ENCODE data around the gene HLA-A. TPM values are rescaled to one million over a fixed set of nuclear protein-coding genes. Genes with fewer than 3 reads are reported as not detected.

HLA-A gene
- total and polyA plus RNA-seq, 7 donors: 279 to 2,938 (median 402) TPM

DNA sequence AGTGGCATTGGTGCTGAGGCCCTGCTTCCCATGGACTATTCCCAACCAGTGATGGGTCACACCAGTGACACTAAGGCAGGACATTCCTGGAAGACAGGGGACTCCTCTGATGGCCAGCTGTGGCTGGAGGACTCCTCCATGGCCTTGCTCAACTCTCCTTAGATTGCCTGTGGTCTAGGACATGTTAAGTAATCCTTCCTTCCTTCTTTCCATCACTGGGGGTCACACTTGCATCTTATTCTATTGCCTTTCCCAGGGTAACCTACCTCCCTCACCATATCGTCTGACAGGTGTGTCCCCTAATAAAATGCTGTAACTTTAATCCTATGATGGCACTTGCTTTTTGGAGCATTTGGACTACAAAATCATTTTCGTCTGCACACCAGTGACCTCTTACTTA is 24.5 kb upstream of the HLA-A start:
- Histone ChIP-seq H3K27ac (no peak overlapping the region), H3K4me1 (no peaks in the 10 kb centered on the region), H3K36me3 (no peaks in the 10 kb centered on the region), H3K27me3 (no peaks in the 10 kb centered on the region), H3K9me3 (no peaks in the 10 kb centered on the region), H3K4me3 (no peak overlapping the region)
- TF ChIP-seq POLR2AphosphoS5 (IDR thresholded peaks at IDR 0.05): no peak
- TF ChIP-seq EP300 (IDR thresholded peaks at IDR 0.05): no peak
- no peak for TF ChIP-seq POLR2A (IDR thresholded peaks at IDR 0.05)
- no peak for TF ChIP-seq CTCF (IDR thresholded peaks at IDR 0.05)
- WGBS, 2 donors: 61 to 68% methylated on average over 2 of the region's 2 CpGs
- intact Hi-C loops (cut with DNase I): no loop called here
- no peak for DNase-seq

DNA sequence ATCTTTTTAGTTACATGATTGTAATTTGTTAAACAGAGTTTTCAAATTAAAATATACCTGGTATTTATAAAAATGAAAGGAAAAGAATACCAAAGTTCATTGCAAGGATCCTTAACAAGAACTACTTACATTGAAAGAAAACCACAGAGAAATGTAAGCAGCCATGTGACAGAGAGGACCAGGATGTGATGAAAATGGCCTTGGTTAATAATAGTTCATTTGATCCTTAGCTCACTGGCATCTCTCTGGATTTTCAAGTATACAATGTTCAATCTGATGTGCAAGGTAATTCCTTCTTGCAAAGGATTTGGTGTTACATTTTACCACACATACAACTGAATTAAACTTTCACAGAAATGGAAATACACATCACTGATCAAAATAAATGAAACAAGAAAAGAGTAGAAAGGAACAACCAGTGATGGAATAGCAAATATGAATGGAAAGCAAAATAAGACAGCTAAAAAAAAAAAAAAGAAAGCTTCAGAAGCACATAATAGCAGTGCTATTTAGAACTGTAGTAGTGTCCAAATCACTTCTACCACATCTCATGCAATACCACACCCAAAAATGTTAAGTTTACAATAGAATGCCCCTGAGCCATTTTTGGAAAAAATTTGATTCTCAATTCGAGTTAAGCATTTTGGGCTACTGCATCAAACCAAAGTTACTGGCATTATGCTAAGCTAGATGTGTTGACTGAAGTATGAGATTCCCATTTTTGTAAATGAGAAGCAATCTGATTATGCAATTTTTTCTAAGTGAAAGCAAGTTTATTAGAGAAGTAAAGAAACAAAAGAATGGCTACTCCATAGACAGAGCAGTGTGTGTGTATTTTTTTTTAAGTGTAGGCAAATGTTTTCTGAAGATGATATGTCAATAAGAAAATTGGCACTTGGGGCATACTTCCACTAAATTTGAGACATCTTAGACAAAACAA is 22.6 kb upstream of the HLA-A start:
- TF ChIP-seq POLR2A (IDR thresholded peaks at IDR 0.05): no peak
- no peak for TF ChIP-seq EP300 (IDR thresholded peaks at IDR 0.05)
- no peak for TF ChIP-seq CTCF (IDR thresholded peaks at IDR 0.05)
- no peak for TF ChIP-seq POLR2AphosphoS5 (IDR thresholded peaks at IDR 0.05)
- Histone ChIP-seq H3K9me3 (no peaks in the 10 kb centered on the region), H3K4me3 (no peak overlapping the region), H3K27ac (no peak overlapping the region), H3K36me3 (no peaks in the 10 kb centered on the region), H3K4me1 (no peaks in the 10 kb centered on the region), H3K27me3 (no peaks in the 10 kb centered on the region)
- intact Hi-C loops (cut with DNase I): no loop called here
- DNase-seq: no peak
- WGBS, 2 donors: 73 to 84% methylated on average over 1 of the region's 1 CpG

- TF ChIP-seq POLR2A (IDR thresholded peaks at IDR 0.05) (no peak), CTCF (IDR thresholded peaks at IDR 0.05) (no peak), EP300 (IDR thresholded peaks at IDR 0.05) (no peak)
- Histone ChIP-seq H3K9me3 (no peaks in the 10 kb centered on the region), H3K36me3 (no peaks in the 10 kb centered on the region), H3K4me1 (peaks cover 0 to 4% (median 0%) of the 10 kb centered on the region in 4 donors), H3K27me3 (no peaks in the 10 kb centered on the region), H3K4me3 (no peak overlapping the region), H3K27ac (no peak overlapping the region)
- no peak for DNase-seq
- intact Hi-C loops (cut with DNase I): no loop called here
- WGBS, 2 donors: 33 to 80% methylated on average over 3 of the region's 3 CpGs
Measured at GRCh38 chr6:29924287-29924686, 18.0 kb upstream of the HLA-A start.

GRCh38 chr6:29924731-29925130 is 17.6 kb upstream of the HLA-A start:
- no peaks in the 10 kb centered on the region for H3K36me3 ChIP-seq
- no peak overlapping the region for H3K4me3 ChIP-seq
- intact Hi-C loops (cut with DNase I): loop anchor here (5.0 kb wide), 2 partner anchors 37 to 53 kb away; no protein-coding TSS in a partner anchor
- peaks cover 0 to 4% (median 0%) of the 10 kb centered on the region in 4 donors for H3K4me1 ChIP-seq
- no peaks in the 10 kb centered on the region for H3K9me3 ChIP-seq
- no peak for TF ChIP-seq POLR2AphosphoS5 (IDR thresholded peaks at IDR 0.05)
- no peak for TF ChIP-seq POLR2A (IDR thresholded peaks at IDR 0.05)
- no peak for TF ChIP-seq CTCF (IDR thresholded peaks at IDR 0.05)
- H3K27me3 ChIP-seq: no peaks in the 10 kb centered on the region
- 60 to 82% methylated on average over 3 of the region's 3 CpGs for whole genome bisulfite sequencing, 2 donors
- DNase-seq: no peak
- no peak overlapping the region for H3K27ac ChIP-seq

Data from sigmoid colon (tissue), 7 donors.